ENCODE data around the gene ANO9.

Gene ANO9

GRCh38 chr11:373716-374551 lies 67.9 kb downstream of the ANO9 start:
- DNase-seq (ENCODE audit: low read depth): no peak
- no peak for TF ChIP-seq CTCF (conservative IDR thresholded peaks at IDR 0.05; ENCODE audit: low read depth, low read length)
- H3K4me3 ChIP-seq (ENCODE audit: low read depth, low read length): no peak overlapping the region

- no peak for DNase-seq (ENCODE audit: low read depth)
- no peak overlapping the region for H3K4me3 ChIP-seq (ENCODE audit: low read depth, low read length)
- TF ChIP-seq CTCF (conservative IDR thresholded peaks at IDR 0.05; ENCODE audit: low read depth, low read length): no peak
Observed at GRCh38 chr11:372809-373715, 68.7 kb downstream of the ANO9 start.

GRCh38 chr11:371716-372590 lies 69.9 kb downstream of the ANO9 start:
- H3K4me3 ChIP-seq (ENCODE audit: low read depth, low read length): no peak overlapping the region
- no peak for DNase-seq (ENCODE audit: low read depth)

GRCh38 chr11:371051-371450 lies 70.8 kb downstream of the ANO9 start:
- TF ChIP-seq CTCF (conservative IDR thresholded peaks at IDR 0.05; ENCODE audit: low read depth, low read length): no peak
- DNase-seq (ENCODE audit: low read depth): no peak
- no peak overlapping the region for H3K4me3 ChIP-seq (ENCODE audit: low read depth, low read length)

More at GRCh38 chr11:371716-372590, 69.9 kb downstream of the ANO9 start:
- TF ChIP-seq CTCF (conservative IDR thresholded peaks at IDR 0.05; ENCODE audit: low read depth, low read length): no peak

GRCh38 chr11:370070-370941 lies 71.5 kb downstream of the ANO9 start:
- DNase-seq (ENCODE audit: low read depth): no peak
- H3K4me3 ChIP-seq (ENCODE audit: low read depth, low read length): no peak overlapping the region
- TF ChIP-seq CTCF (conservative IDR thresholded peaks at IDR 0.05; ENCODE audit: low read depth, low read length): no peak

Measured in choroid plexus epithelial cell (primary cell).